ENCODE results near the gene MYO7B.

Gene MYO7B

DNA sequence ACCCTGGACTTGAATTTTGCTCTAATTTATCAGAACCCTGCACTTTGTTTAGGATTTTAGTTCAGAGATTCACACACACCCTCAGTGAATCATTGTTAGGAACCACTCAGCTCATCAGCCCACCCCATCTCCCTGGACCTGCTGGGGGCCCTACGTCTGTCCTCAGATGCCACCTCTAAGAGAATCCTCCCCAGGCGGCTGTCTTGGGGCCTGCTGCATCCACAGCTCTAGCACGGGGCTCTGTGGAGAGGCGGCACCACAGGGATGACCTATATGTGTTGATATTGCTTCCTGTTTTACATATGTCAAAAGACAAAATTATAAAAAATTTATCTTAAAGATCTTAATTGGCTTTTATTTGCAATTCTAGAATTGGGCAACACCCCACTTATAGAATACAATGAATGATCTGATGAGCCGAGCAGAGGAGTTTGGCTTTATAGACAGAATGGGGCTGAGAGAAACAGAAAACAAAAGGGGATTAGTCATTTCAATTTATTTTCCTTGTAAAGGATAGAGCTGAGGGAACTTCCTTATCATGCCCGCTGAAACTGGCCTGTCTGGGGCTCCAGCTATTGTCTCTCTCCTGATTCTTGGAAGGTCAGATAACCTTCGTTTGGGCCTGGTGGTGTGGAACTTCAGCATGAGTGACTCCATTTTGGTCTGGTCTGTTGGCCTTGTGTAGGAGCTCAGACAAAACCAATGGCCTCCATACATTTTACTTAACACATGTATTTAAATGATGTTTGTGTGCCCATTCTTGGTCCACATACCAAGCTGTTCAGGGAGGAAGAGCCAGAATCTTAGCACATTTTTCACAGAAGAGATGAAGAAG lies 1.4 kb downstream of the MYO7B start:
- Histone ChIP-seq H3K27me3 (ENCODE audit: insufficient read depth, low read length) (no peaks in the 10 kb centered on the region; the same call in none of the 2 replicates), H3K9ac (ENCODE audit: low read length) (no peak overlapping the region), H3K27ac (ENCODE audit: low read depth, low read length, poor library complexity, severe bottlenecking) (no peak overlapping the region), H3K9me3 (ENCODE audit: low read length) (no peaks in the 10 kb centered on the region), H3K4me1 (ENCODE audit: insufficient read depth, low read length, severe bottlenecking) (no peaks in the 10 kb centered on the region), H3K4me3 (ENCODE audit: low read depth, low read length, poor library complexity, severe bottlenecking) (no peak overlapping the region), H2AFZ (ENCODE audit: low read length) (no peak overlapping the region), H3K79me2 (ENCODE audit: insufficient read depth, low read length) (no peaks in the 10 kb centered on the region), H3K4me2 (ENCODE audit: low read length) (no peak overlapping the region), H4K20me1 (ENCODE audit: insufficient read depth, low read length) (no peaks in the 10 kb centered on the region), H3K36me3 (ENCODE audit: insufficient read depth, low read length) (no peaks in the 10 kb centered on the region), H3K9me2 (ENCODE audit: low read depth, low read length) (no peaks in the 10 kb centered on the region), H3F3A (ENCODE audit: insufficient read depth, low read length) (no peaks in the 10 kb centered on the region)
- TF ChIP-seq, protein P1, sequence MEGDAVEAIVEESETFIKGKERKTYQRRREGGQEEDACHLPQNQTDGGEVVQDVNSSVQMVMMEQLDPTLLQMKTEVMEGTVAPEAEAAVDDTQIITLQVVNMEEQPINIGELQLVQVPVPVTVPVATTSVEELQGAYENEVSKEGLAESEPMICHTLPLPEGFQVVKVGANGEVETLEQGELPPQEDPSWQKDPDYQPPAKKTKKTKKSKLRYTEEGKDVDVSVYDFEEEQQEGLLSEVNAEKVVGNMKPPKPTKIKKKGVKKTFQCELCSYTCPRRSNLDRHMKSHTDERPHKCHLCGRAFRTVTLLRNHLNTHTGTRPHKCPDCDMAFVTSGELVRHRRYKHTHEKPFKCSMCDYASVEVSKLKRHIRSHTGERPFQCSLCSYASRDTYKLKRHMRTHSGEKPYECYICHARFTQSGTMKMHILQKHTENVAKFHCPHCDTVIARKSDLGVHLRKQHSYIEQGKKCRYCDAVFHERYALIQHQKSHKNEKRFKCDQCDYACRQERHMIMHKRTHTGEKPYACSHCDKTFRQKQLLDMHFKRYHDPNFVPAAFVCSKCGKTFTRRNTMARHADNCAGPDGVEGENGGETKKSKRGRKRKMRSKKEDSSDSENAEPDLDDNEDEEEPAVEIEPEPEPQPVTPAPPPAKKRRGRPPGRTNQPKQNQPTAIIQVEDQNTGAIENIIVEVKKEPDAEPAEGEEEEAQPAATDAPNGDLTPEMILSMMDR (IDR thresholded peaks at IDR 0.05; ENCODE audit: low read length), result no peak
- TF ChIP-seq EZH2 (IDR thresholded peaks at IDR 0.05; ENCODE audit: borderline replicate concordance, low read length), result no peak

DNA sequence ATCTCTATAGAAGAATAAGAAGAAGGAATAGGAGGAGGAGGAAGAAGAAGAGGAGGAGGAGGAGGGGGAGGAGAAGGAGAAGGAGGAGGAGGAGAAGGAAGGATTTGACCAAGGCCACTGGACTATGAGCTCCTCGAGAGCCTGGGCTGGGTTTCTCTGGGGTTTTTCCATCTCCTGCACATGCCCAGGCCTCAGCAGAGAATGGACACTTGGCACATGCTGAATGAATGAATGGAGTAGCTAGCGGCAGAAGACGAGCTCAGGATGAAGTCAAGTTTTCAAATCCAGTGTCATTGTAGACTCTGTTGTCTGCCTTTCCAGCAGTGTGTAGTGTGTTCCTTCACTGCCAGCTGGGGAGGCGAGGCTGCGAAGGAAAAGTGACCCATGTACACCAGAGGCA lies 2.2 kb downstream of the MYO7B start:
- H3K27me3 ChIP-seq (ENCODE audit: insufficient read depth, low read length), result no peaks in the 10 kb centered on the region; the same call in 1 of the 2 replicates
- no peaks in the 10 kb centered on the region for H3K4me1 ChIP-seq (ENCODE audit: insufficient read depth, low read length, severe bottlenecking)
- H3K4me3 ChIP-seq (ENCODE audit: low read depth, low read length, poor library complexity, severe bottlenecking), result no peak overlapping the region
- H3K27ac ChIP-seq (ENCODE audit: low read depth, low read length, poor library complexity, severe bottlenecking), result no peak overlapping the region
- no peak overlapping the region for H2AFZ ChIP-seq (ENCODE audit: low read length)
- H3K9me3 ChIP-seq (ENCODE audit: low read length), result no peaks in the 10 kb centered on the region
- no peaks in the 10 kb centered on the region for H3K36me3 ChIP-seq (ENCODE audit: insufficient read depth, low read length)
- H4K20me1 ChIP-seq (ENCODE audit: insufficient read depth, low read length), result no peaks in the 10 kb centered on the region
- H3K79me2 ChIP-seq (ENCODE audit: insufficient read depth, low read length), result no peaks in the 10 kb centered on the region
- no peaks in the 10 kb centered on the region for H3K9me2 ChIP-seq (ENCODE audit: low read depth, low read length)
- TF ChIP-seq, protein P1 (IDR thresholded peaks at IDR 0.05; ENCODE audit: low read length), result no peak
- TF ChIP-seq EZH2 (IDR thresholded peaks at IDR 0.05; ENCODE audit: borderline replicate concordance, low read length), result no peak
- no peak overlapping the region for H3K4me2 ChIP-seq (ENCODE audit: low read length)
- no peaks in the 10 kb centered on the region for H3F3A ChIP-seq (ENCODE audit: insufficient read depth, low read length)
- H3K9ac ChIP-seq (ENCODE audit: low read length), result no peak overlapping the region

GRCh38 chr2:127541809-127542208 lies 6.3 kb downstream of the MYO7B start:
- Histone ChIP-seq H3F3A (ENCODE audit: insufficient read depth, low read length) (no peaks in the 10 kb centered on the region), H3K79me2 (ENCODE audit: insufficient read depth, low read length) (no peaks in the 10 kb centered on the region), H3K27ac (ENCODE audit: low read depth, low read length, poor library complexity, severe bottlenecking) (no peak overlapping the region), H3K9me2 (ENCODE audit: low read depth, low read length) (no peaks in the 10 kb centered on the region), H3K4me1 (ENCODE audit: insufficient read depth, low read length, severe bottlenecking) (no peaks in the 10 kb centered on the region), H2AFZ (ENCODE audit: low read length) (no peak overlapping the region), H3K4me3 (ENCODE audit: low read depth, low read length, poor library complexity, severe bottlenecking) (no peak overlapping the region), H3K9ac (ENCODE audit: low read length) (no peak overlapping the region), H3K4me2 (ENCODE audit: low read length) (no peak overlapping the region), H3K36me3 (ENCODE audit: insufficient read depth, low read length) (no peaks in the 10 kb centered on the region), H3K27me3 (ENCODE audit: insufficient read depth, low read length) (no peaks in the 10 kb centered on the region; the same call in 1 of the 2 replicates), H4K20me1 (ENCODE audit: insufficient read depth, low read length) (no peaks in the 10 kb centered on the region), H3K9me3 (ENCODE audit: low read length) (no peaks in the 10 kb centered on the region)
- TF ChIP-seq, protein P1 (IDR thresholded peaks at IDR 0.05; ENCODE audit: low read length), result no peak
- no peak for TF ChIP-seq EZH2 (IDR thresholded peaks at IDR 0.05; ENCODE audit: borderline replicate concordance, low read length)

Measured in OCI-LY1 (cell line).